Cerebellar cortex (tissue), 1 donor: ENCODE measurements around the gene KAT2B.
"Not testable (repeated sequence)": the region's sequence is repeated elsewhere in the genome, so short reads cannot be mapped to it uniquely, and the experiment has no call there.

ENCODE experiments used
- DNase-seq: peaks from one replicate; pipeline ENCODE4 v3.0.0-alpha.2; 2015; ENCODE audit warnings: low spot score

The KAT2B gene

DNA sequence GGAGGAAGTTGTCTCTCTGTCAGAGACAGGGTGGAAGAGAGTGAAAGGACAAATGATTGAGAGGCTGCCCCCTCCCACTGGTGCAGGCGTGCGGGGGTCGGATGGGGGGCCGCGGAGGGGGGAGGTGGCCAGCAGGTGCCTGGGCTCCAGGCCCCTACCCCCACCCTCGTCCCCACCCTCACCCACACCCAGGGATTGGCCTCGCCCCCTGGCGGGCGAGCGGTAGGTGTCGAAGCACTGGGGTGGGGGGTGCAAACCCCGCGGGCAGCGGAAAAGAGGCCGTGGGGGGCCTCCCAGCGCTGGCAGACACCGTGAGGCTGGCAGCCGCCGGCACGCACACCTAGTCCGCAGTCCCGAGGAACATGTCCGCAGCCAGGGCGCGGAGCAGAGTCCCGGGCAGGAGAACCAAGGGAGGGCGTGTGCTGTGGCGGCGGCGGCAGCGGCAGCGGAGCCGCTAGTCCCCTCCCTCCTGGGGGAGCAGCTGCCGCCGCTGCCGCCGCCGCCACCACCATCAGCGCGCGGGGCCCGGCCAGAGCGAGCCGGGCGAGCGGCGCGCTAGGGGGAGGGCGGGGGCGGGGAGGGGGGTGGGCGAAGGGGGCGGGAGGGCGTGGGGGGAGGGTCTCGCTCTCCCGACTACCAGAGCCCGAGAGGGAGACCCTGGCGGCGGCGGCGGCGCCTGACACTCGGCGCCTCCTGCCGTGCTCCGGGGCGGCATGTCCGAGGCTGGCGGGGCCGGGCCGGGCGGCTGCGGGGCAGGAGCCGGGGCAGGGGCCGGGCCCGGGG is at the start of gene KAT2B:
KAT2B (plus strand) TSS at position 682 of the 783 bp plus-strand sequence; CDS start at position 714, 32 bp downstream.
- peak; percentile 36 for DNase-seq

DNA sequence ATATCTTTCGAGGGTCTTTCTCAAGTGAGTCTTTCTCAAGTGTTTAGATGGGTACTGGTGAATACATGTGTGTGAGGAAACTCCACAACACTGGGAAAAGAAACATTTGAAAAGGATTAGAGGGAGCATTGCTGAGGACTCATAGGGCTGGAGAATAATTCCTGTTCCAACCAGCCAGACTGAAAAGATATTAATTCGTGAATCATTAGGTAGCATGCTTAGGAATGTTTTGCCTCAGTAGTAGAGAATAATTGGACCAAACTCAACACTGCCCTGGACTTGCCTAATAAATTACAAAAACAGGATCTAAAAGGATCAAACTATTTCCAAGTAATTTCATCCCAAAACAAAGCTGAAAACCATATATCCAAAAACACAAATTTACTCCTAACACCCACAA is 45.5 kb upstream of the KAT2B start:
- no peak for DNase-seq

DNA sequence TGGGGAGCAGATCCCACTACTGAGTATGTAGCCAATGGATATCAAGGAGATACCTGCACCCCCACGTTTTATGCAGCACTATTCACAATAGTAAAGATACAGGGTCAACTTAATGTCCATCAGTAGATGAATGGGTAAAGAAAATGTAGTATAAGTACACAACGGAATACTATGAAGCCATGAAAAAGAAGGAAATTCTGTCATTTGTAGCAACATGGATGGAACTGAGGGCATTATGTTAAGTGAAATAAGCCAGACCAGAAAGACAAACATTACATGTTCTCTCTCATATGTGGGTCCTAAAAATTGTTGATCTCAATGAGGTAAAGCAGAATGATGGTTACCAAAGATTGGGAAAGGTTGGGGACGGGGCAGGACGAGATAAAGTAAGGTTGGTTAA is 42.7 kb upstream of the KAT2B start:
- no peak for DNase-seq

DNA sequence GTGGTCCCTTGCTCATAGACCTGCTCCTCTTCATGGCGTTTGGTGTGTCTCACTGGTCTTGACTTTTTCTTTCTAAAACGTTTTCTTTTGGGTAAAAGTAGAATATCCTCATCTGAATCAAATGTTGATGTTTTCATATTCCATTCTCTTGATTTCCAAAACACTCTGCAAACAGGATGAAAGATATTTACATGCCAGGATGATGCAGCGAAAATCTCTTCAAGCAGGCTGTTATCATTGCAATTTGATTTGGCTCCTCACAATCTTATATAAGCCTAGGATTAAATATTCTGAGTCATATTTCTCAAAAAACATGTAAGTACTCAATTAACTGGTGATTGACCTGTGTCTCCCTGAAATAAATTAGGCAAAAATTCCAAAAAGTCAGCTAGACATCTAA is 38.3 kb upstream of the KAT2B start:
- no peak for DNase-seq

DNA sequence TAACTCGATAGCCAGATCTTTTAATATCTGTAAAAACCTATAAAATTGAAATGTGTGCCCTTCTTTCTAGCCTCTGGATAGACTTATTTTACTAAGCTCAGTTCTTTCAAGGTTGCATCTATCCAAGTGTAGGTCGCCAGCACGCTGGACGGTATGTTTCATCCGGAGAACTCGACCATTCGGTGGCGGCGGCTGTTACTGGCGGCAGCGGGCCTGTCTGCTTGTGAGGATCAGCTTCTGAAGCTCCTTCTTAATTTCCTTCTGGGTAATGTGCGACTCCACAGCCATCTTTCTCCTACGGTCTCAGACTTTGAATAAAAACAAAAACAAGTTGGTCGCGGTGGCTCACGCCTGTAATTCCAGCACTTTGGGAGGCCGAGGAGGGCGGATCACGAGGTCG is 32.3 kb upstream of the KAT2B start:
- no peak for DNase-seq

DNA sequence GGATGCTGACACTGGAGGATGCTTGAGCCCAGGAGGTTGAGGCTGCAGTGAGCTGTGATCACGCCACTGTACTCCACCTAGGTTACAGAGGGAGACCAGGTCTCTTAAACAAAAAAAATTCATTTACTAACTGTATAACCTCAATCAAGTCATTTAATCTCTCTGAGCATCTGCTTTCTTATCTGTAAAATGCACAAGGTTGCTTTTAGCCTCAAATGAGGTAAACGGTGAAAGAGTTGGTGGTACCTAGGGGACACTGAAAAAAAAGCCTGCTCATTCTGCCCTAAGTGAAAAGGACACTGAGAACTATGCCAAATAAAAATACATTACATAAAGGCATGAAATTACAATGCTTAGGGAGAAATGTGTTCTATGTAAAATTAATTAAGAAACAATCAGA is 31.6 kb upstream of the KAT2B start:
- no peak for DNase-seq

DNA sequence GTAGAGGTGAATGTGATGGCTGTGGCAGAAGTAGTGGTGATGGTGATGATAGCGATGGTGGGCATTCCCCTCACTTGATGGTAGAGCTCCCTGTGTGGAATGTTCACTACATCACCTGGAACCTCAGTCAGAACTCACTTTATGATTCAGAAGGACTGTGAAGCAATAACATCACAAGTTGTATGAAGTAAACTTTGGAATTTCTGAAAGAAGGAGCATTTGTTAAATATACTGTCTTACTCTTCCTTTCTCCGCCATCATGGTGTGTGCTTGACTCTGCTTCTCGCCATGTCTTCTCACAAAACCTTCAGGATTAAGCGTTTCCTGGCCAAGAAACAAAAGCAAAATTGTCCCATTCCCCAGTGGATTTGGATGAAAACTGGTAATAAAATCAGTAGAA is 28.1 kb upstream of the KAT2B start, which contains the start of gene PP2D1:
PP2D1 (minus strand) TSS at position 101 of the 400 bp plus-strand sequence. CDS start 192 bp downstream, outside the sequence.
- DNase-seq: no peak

DNA sequence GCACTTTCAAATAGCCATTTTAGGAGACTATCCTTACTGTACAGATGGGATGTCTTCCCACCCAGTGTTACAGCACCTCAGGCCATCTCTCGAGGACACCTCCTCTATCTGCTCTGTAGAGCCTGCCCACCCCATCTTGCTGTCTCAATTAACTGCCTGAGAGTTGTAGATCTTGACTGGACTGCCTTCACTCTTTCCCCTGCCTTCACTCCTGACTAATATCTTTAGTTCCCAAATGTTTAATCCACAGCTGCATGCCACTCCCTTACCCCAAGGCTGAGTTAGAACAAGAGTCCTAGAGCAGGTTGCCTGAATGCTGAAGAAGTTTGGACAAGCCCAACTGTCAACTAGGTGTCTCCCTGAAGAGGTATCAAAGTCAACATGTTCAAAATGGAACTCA is 26.9 kb upstream of the KAT2B start:
- no peak for DNase-seq

DNA sequence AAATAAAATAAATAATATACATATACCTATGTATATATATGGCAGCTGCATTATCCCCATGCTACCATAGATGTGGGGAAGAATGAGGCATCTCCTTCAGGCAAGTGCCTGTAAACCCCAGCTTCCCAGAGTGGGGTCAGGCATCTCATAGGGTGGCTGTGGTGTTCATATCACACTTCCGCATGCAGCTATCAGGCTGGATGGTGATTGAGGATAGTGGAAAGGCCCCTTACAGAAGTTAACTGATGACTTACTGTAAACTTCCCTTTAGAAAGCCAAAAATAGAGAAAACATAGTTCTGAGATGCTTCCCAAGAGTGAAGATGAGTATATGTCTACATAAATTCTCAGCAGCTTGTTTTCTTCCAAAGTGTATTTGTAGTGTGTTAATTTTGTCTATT is 24.7 kb upstream of the KAT2B start:
- no peak for DNase-seq

DNA sequence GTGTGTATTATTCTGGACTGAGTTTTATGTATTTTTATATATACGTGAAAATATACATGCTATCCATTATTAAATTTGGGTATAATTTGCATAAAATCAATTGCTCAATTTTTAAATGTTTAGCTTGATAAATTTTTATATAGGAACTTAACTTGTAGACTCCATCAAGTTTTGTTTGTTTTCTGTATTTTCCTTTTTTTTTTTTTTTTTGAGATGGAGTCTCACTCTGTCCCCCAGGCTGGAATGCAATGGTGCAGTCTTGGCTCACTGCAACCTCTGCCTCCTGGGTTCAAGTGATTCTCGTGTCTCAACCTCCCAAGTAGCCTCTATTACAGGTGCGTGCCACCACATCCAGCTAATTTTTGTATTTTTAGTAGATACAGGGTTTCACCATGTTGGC is 24.2 kb upstream of the KAT2B start:
- not testable (repeated sequence) for DNase-seq

DNA sequence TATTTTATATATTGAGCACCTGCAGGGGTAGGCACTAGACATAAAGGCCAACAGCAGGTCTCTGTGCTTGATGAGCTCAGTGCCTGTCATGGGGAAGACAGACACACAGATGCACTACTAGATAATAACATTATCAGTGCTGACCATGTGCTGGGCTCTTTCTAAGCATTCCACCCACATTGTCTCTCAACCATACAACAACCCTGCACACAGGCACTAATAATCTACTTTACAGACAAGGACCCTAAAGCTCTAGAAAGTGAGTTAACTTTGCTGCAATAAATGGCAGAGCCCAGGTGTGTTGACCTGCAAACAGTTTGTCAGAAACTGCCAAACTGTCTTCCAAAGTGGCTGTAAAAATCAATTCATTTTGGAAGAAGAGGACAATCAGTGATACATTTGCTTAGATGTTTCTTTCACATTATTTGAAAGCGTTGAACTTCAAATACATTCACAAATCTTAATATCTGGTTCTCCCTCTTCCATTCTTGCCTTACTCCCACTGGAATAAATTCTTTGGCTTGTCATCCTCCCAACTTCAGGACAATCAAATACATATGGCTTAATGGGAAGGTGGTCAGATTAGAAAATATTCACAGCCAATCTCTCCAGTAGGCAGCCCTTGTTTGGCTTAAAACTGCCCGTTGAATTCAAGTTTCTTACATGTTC is 17.2 kb upstream of the KAT2B start:
- DNase-seq: no peak

DNA sequence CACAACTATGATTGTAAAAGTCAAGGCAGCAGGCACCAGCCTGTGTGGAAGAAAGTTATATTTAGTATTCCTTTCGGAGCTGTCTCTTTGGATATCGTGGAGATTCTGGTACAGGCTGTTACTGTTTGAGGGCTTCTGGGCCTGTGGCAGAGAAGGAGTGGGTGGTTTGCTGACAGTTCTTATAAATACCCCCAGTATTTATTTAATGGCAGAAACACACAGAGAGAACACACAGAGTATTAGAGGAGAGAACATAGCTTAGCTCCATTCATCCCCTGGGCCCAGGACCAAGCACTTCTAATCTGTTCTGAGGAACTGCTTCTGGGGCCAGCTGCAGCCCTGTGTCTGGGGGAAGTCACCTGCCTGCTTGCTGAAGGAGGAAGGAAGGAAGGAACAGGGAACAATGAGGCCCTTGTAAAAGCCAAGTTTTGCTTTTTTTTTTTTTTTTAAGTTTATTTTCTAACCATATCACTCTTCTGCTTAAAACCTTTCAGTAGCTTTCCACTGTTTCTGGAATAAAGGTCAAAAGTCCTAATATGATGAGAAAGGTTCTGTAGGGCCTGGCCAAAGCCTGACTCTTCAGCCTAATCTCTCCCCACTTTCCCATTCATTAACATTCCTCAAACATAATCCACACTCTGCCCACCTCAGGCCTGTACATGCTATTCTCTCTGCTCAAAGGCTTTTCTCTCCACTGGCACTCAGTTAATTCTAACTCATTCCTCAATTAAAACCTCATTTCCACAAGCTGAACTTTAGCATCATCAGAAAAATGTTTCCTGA is 16.4 kb upstream of the KAT2B start:
- no peak for DNase-seq

DNA sequence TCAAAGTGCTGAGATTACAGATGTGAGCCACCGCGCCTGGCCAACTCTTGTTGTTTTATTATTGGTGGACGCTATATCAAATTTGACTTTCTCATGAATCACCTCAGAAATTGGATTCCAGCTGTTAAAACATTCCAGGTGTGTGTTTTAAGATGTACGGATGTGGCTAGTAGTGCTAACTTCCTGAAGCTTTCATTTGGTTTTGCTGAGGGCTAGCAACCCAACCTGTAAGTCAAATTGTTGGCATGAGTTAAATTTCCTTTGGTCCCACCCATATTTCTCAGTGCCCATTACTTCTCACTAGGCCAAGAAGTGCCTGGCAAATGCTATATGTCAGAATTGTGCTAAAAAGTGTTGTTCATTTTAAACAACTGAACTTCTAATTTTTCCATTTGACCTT is 13.1 kb upstream of the KAT2B start:
- no peak for DNase-seq

DNA sequence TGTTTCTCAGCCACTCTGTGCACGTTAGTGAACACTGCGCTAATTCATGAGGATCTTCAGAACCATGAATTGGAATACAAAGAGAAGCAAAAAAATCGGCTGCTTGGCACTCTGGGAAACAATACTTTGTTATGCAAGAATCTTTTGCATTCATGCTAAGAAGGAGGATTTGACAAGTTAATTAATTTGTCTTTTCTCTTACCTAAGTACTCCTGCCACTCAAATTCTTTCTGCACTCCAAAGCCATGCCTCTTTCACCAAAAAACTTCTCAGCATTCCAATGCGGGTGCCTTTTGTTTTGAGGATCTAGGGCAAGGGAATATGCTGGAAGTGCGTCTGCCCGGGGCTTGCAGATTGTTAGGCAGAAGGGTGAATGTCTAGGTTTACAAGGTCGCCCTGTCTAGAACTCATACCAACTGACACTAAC is 11.3 kb upstream of the KAT2B start:
- no peak for DNase-seq

DNA sequence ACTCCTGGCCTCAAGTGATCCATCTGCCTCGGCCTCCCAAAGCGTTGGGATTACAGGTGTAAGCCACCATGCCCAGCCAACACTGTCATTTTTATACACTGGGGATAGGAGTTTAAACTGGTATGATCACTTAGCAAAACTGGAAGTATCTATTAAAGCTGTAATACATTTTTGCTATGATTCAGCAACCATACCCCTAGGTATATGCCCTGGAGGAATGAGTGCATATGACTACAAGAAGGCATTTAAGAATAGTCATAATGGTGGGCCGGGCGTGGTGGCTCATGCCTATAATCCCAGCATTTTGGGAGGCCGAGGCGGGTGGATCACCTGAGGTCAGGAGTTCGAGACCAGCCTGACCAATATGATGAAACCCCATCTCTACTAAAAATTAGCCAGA is 8.3 kb upstream of the KAT2B start:
- DNase-seq: not testable (repeated sequence)

DNA sequence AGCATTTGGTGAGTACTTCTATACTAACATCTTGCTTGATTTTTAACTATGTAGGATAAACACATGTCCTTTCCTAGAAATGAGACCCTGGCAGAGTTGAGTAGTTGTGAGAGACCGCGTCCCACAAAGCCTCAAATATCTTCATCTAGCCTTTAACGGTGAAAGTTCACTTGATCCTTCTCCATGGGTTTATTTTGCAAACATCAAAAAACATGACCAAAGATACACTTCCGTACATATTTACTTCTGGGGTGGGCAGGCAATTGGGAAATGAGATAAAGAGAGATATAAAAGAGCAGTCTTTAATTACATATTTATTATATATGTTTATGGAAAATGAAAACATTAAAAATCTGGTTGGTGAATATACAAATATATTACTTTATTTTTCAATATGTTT is 5.2 kb upstream of the KAT2B start:
- no peak for DNase-seq

DNA sequence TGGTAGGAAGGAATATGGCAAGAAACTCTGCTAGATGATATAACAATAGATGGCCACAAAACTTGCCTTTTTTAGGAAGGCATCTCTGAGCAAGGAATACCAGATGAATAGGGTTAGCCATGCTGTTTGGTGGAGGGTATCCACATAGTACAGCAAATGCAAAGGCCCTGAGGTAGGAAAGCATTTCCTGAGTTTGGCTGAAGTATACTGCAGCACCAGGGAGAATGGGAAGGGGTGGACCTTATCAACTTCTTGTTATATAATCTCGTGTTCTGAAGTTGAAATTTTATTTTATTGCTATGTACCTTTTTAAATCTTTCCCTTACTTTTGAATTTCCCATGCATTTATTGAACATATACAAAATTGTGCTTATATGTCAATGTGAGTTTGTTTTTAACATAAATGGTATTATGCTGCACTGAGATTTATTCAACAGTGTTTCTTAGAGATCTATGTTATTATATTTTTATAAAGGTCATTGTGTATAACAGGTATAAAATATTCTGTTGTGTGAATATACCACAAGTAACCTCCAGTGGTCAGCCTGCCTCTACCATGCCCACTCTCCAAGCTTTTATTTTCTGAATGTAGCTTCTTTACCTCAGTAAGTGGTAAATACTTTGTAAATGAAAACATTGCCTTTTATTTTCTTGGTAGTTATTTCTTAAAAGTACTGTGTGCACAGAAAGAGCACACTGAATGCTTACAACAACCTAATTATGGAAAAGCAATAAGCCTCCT is 2.8 kb upstream of the KAT2B start:
- DNase-seq: no peak

DNA sequence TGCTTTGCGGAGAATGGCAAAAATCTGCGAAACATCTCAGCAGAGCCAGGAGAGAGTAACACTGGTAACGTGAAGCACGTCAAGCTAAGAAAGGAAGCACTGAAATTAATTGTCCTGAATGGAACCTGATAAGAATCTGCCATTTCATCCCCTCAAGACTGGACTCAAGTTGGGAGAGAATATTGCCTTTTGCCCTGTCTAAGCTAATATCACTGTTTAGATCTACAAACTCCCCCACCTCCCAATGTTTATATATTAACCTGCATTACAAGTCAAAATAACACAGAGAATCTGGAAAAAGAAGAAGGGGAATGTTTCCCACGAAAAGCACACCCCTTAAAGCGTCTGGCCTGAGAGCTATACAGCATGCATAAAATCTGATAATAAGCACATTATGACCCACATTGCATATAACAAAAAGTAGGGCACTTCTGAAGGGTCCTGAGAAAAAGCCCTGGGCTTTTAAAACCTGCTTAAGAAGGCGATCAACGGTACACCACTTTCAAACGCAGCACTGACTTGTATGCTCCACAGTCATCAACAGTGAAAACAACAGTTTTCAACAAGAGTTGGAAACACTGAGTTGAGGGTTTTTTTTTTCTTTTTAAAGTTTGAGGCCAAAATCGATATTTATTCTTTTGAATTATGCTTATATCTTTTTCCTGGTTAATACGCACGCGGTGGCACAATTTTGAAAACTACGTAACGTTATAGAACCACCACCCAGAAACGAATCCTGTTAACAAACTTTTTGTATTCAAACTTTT is 1.4 kb upstream of the KAT2B start:
- no peak for DNase-seq

DNA sequence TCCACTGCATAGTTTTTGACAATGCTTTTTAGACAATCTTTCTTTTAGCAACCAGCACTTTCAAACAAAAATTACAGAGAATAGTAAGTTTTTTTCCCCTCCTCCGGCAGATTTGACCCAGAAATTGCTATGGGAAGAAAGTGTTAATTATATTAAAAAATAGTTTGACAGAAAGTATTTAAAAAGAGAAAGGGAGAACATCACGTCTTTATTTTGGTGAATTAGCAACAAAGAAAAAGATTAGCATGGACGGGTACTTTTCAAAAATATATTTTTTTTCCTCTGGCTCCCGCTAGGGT is 831 bp upstream of the KAT2B start:
- DNase-seq: no peak

DNA sequence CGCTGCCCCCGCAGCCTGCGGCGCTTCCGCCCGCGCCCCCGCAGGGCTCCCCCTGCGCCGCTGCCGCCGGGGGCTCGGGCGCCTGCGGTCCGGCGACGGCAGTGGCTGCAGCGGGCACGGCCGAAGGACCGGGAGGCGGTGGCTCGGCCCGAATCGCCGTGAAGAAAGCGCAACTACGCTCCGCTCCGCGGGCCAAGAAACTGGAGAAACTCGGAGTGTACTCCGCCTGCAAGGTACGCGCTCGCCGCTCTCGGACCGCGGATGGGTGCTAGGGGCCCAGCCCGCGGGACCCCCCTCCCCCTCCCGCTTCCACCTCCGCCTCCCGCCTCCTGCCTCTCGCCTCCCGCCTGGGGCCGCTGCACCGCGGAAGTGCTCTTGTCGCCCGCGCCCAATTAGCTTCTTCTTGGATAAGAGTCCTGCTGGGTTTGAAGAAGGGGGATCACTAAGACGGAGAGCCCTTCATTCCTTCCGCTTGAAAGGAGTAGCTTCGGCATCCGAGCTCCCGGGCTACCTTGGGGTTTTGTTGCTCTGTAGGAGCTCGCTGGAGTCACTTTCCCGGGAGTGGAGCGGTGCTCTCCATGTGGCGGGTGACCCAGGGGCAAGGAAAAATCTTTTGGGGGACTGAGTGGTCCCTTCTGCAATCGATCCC is 426 bp downstream of the KAT2B start:
- peak; percentile 67 for DNase-seq

DNA sequence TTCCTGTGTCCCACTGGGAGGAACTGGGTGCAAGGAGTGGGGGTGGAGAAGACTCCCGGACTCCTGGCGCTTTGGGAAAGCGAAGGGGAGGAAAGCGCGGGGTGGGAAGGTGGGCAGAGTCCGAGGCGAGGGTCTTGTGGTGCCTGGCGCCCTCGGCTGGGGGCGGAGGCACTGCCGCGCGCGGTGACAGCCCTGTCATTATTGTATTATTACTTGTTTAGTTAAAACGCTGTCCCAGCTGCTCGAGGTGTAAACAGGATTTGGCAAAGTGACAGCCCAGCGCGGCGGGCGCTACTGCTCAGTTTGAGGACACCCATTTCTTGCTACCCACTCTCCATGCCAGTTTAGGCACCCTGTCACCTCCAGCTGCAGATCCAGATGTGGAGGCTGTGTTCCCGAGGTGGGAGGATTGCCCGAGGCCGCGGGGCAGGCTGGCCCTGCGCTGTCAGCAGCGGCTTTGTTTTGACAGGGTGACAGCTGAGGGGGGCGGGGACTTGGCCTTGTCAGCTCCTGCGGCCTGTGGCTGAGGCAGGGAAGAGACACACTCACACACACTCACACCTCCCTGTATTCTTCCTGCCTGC is 1.0 kb downstream of the KAT2B start:
- DNase-seq: peak; percentile 92
